NCI-H1105 treated with DMSO at 0.1 percent for 48 hours (cell line): ENCODE data around the gene PSAPL1.

Experiments
- DNase-seq: peaks from one replicate; lab custom pipeline; 2025; lab: John Stamatoyannopoulos, UW

Gene PSAPL1

DNA sequence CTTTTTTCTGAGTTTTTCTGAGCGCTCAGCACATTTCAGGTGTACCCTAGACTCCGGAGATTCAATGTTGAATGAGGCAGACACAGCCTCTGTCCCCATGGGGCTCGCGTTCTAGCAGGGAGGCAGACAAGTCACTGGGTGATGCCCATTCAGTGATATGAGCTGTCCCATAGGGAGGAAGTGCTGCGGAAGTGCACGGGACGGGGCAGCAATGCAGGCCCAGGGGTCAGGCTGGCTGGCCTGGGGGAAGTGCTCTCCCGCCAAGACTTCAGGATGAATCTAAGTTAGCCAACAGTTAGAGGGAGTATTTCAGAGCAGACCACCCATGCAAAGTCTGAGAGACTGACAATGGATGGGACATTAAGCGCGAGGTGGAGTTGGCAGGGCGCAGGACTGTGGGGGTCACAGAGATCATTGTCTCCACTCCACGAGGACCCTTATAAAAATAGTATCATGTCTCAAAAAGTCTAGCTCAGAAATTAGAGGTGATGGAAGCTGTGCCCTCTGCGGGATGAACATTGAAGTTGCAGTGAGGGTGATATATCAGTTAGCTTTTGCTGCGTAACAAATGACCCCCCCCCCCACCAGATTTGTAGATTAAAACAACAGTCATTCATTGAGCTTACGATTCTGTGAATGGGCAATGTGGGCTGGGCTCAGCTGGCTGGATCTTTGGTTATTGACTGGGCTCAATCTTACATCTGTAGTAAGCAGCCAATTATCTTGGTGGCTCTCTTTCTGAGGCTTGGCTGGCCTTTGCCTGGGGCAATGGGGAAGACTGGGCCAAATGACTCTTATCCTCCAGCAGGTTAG lies 16.4 kb downstream of the PSAPL1 start:
- DNase-seq = no peak

DNA sequence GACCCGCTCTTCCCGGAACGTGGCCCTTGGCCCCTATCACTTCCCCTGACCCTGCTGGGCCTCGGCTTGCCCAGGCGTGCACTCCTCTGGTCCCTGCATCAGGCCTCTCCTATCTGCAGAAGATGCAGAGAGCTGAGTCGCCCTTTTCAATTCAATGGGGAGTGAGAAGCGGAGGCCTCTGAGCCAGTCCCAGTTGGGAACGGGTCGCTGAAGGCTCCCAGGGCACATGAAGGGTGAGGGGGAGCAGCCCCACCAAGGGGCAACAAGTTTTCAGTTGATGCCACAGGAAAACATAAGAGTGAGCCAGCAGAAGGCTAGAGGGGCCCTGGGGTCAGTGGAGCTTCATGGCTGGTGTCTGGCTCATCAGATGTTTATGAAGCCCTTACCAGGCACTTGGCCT lies 17.1 kb downstream of the PSAPL1 start:
- no peak for DNase-seq

DNA sequence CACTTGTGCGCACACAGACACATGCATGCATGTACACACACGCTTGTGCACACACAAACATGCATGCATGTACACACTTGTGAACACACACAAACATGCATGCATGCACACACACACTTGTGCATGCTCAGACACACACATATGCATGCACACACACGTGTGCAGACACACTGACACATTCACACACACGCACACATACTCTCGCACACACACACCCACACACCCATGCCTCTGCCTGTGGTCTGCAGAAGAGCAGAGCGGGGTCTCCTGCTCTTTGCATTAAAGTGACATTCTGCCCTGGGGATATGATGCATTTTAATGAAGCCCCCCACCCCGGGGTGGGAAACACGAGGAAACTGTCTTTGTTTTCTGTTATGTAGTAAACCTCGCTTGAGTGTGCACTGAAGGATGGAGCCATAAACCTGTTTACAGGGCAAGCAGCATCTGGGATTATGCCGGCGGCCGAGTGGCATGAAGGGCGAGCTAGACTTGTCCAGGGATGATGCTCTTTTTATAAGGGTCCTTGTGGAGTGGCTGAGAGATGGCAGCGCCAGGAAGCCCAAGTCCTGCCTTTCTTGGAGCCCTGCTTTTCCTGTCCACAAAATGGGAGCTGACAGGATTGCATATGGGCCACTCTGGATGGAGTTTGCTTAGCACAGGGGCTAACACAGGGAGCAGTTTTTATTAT lies 17.8 kb downstream of the PSAPL1 start:
- DNase-seq = no peak

DNA sequence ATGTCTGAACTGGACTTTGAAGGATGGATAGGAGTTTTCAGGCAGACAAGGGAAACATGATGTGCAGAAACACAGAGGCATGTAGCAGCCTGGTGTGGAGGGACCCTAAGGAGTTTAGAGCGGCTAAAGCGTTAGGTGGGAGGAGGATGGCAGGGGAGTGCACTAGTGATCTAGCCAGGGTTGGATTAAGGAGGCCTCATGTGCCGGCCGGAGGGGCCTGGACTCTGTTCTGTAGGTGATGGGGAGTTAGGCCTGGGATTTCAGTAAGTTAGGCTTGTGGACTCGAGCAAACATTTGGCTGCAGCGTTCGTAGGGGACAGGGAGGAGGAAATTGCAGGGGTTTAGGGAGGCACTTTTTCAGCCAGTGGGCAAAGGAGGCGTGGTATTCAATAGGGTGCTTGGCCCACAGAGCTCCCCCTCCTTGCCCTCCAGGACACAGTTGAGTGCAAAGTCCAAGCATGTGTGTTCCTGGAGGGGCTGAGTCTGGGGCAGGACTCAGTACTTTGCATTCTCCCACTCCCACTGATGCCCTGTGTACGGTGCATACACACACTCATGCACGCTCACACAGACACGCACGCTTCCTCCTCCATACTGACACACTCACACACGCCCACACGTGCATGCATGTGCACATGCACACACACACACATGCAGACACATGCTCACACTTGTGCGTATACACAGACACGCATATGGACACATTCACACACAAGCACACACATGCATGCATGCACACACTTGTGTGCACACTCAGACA lies 18.6 kb downstream of the PSAPL1 start:
- DNase-seq = no peak

DNA sequence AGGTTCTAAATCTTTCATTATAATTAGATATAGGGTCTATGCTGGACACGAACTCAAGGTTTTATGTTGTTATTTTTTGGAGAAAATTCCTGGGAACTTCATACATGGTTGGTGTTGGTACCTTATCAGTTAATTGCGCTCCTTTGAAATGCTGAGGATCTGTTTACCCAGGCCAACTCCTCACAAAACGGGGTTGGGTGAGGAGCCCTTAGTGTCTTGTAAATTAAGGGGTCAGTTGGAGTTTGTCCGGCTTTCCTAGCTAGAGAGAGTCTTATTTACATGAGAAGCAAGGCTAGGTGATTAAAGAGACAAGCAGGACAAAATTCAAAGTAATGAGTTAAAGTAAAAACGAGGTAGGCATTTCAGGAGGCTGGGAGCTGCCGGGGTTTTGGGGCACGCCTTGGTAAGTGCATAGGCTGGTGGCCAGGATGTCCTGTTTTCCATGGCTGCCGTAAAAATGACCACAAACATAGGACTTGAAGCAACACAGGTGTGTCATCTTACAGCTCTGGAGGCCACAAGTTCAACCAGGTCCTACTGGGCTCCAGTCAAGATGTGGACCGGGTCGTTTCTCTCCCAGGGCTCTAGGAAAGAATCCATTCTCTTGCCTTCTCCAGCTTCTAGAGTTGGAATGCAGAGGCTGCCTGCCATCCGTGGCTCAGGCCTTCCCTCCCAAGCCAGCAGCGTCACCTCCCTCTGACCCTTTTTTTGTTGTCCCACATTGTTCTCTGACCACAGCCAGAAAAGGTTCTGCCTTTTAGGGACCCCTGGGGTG lies 19.8 kb downstream of the PSAPL1 start:
- DNase-seq = no peak

DNA sequence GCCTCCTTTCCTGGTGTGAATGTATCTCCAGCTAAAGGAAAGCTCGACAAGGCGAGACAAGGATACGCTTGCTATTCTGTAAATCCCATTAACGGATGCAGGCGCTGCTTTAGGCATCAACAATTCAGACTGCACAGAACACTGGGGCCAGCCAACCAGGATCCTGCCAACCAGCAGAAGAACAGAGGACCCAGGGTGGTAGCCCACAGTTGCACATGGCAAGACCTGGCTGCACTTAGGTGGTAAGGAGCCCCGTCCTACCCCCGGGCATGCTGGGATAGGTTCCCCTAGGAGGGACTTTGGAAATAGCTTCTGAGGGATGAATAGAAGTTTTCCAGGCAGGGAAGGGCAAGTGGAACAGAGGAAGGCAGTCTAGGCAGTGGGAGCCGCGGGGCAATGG lies 20.7 kb downstream of the PSAPL1 start:
- DNase-seq = no peak

DNA sequence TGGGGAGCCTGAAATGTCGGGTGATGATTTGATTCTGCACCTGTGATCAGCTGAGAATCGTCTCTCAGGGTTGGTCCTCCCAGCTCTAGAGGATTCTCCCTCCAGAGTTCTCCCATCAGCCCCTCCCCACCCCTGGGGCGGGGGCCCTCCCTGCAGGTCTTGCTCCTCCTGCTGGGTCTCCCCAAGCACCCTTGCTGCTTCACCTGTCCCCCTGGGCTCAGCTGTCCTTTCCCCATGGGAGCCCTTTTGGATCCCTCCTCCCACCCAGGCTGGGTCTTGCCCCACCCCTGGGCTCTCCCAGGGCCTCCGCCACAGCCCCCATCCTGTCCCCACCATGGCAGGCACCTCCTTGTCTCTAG lies 22.2 kb downstream of the PSAPL1 start:
- DNase-seq = no peak

DNA sequence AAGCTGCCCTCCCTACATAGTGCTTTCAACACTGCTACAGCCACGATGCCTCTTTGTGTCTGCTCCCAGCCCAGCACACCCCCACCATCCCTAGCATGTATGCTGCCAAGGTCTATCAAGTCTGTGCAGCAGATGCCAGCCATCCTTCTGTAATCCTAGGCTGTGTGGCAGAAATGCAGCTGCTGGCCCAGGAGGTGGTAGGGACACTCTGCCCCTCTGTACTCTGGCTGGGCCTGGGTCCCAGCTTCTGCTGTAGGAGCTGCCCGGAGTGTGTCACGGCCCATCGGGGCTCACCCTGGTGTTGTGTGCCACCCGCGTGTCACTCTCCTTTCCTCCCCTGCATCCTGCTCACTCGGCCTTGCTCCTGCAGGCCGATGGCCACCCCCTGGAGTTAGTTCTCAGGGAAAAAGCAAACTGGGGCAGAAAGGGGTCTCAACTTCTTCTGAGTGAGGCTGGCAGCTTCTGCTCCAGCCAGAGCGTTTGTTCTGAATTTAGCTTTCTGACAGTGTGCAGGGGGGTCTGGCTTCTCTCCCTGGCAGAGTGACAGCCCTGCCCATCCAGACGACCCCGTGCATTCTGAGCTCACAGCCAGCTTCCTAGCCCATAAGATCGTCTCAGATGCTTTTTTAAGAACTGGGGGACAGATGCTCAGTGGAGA lies 22.7 kb downstream of the PSAPL1 start:
- no peak for DNase-seq

DNA sequence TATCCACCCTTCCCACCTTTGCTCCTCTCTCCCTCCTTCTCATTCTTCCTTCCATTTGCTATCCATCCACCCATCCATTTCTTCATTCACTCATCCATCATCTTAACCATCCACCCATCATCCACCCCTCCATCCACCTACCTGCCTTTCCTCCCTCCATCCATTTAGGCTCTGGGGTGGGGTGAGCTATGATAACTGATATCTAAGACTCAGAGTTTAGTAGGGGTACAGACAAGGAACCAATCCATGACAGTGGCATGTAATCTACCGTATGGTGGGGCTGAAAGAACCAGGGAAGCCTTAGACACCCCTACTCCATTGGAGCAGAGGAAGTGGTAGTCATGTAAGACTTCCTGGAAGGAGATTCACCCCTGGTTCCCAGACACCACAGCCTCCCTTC lies 23.2 kb downstream of the PSAPL1 start:
- no peak for DNase-seq

DNA sequence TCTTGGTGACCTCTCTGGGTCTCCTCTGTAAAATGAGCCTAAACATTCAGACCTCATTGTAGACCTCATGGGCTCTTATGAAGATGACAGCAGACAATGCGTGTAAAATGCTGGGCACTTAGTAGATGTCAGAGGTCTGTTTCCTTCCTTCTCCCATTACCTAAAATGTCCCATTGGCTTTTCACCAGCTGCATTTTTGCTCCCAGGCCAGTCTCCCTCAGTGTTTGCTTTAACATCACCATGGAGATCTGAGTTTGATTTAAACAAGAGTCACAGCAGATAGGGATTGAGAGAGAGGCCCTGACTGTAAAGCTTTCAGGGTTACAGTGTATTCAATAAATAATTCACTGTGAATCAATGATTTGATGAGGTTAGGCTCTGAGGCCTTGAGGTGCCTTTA lies 24.3 kb downstream of the PSAPL1 start:
- no peak for DNase-seq

DNA sequence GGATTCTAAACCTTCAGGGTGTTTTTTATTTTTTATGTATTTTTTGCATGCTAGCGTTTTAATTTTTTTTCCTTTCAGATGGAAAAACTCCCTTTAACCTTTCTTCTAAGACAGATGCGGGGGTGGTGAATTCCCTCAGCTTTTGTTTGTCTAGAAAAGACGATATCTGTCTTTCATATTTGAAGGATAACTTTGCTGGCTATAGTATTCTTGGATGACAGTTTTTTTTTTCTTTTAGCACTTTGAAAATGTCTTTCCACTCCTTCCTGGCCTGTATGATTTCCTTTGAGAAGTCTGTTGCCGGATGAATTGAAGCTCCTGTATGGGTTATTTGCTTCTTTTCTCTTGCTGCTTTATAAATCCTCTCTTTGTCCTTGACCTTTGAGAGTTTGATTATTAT lies 26.6 kb downstream of the PSAPL1 start:
- DNase-seq = no peak

DNA sequence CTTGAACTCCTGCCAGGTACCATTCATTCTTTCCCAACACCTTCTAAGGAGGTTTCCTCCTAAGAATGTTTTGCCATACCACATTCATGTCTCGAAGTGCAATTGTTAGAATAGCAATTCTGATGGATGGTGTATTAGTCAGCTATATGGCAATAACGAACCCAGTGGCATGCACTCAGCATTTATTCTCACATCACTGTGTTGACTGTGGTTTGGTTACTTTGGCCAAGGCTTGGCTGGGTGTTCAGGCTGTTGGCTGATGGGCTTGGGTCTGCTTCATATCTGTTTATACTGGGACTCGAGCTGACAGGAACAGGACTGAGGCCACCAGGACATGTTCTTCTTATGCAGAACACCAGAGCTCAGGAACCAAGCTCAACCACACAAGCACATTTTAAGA lies 31.7 kb downstream of the PSAPL1 start:
- no peak for DNase-seq

DNA sequence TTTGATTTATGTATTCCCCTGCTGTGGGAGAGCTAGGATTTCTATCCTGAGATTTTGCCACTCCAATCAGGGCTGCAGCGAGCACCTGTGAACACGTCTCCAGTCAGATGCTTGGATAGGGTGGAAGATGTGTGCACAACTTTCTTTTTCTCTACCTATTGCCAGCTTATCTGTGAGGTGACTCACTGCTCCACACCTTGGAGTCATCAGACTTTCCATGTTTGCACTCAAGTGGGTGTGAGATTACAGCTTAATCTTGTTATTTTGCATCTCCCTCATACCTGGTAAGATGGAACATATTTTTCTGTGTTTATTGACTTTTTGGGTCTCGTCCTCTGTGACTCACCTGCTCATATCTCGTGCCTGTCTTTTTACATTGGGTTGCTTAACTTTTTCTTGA lies 32.2 kb downstream of the PSAPL1 start:
- no peak for DNase-seq

DNA sequence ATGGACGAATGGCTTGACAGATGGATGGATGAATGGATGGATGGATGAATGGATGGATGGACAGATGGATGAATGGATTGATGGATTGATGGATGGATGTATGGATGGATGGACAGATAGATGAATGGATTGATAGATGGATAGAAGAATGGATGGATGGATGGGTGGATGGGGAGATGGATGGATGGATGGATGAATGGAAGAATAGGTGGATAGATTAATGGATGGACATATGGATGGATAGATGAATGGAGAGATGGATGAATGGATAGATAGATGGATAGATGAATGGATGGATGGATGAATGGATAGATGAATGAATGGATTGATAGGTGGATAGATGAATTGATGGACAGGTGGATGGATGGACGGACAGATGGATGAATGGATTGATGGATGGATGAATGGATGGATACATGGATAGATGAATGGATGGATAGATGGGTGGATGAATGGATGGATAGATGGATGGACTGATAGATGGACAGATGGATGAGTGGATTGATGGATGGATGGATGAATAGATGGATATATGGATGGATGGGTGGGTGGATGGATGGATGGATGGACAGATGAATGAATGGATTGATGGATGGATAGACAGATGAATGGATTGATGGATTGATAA lies 33.9 kb downstream of the PSAPL1 start:
- DNase-seq = no peak

DNA sequence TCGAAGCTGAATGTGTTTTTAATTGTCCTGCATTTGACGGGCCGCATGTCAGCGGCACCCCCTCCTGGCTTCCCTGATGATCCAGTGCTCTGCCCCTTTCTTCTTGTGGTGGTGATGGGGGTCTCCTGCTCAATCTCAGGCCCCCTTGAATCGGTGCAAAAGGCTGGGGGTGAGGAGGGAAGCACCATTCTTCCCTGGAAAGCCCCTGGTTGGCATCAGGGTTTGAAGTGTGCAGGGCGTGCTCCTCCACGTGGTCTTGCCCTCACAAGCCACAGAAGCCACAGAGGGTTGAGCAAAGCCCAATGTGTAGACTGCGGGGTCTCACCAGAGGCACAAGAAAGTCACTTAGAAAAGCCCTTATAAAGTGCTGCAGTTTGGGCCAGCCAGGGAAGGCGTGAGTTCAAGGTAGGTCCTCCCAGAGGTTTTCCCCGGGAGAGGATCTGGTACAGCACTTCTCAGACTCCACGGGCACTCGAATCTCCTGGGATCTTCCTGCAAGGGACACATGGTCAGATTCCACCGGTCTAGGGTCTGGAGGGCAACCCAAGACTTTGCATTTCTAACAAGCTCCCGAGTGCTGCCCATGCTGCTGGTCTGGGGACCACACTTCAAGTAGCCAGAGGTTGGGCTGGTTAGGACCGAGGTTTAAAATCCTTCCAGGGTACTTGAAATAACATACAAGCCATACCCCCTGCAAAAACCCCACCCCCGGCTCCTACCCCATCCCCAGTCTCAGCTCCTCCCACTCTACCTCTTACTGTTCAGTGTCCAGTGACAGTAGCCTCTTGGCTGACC lies 35.1 kb downstream of the PSAPL1 start:
- no peak for DNase-seq

DNA sequence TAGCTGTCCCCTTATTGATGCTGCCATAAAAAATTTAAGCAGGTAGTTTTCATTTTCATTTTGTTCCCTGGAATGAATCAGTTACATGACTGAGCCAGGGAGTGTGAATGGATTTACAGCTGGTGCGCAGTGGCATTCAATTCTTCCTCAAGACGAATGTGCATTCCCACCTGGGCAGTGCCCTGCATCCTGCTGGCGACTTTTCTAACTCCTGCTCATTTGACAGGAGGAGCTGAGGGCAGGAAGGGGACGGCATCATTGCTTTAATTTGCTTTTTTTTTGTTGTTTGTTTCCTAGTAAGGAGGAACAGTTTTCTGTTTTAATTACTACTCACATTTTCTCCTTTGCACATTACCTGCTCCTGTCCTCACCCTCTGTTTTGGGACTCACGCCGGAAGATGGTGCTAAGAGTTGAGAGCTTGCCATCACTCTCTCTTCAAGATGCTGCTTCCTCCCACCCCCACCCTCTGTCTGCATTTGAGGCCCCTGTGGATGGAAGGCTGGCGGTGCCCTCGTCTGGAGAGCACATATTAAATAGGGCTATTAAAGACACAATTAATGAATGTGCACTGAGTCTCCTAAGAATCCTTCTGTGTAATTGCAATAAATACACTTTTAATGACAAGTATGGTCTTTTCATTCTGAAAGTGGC lies 35.8 kb downstream of the PSAPL1 start:
- peak; percentile 74 for DNase-seq

DNA sequence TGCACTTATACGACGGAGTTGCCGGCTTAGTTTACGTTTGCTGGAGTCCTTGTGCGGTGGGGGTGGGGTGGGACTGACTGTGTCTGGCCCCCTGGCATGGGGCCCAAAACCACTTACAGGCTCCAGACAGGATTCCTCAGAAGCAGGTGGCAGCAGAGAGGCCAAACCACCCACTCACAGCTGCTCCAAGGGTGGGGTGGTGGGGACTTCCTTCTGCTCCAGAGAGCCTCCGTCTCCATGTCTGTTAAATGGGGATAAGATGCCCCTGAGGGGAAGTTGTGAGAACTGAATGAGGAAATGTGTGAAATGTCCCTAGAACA lies 36.7 kb downstream of the PSAPL1 start:
- peak; percentile 92 for DNase-seq

DNA sequence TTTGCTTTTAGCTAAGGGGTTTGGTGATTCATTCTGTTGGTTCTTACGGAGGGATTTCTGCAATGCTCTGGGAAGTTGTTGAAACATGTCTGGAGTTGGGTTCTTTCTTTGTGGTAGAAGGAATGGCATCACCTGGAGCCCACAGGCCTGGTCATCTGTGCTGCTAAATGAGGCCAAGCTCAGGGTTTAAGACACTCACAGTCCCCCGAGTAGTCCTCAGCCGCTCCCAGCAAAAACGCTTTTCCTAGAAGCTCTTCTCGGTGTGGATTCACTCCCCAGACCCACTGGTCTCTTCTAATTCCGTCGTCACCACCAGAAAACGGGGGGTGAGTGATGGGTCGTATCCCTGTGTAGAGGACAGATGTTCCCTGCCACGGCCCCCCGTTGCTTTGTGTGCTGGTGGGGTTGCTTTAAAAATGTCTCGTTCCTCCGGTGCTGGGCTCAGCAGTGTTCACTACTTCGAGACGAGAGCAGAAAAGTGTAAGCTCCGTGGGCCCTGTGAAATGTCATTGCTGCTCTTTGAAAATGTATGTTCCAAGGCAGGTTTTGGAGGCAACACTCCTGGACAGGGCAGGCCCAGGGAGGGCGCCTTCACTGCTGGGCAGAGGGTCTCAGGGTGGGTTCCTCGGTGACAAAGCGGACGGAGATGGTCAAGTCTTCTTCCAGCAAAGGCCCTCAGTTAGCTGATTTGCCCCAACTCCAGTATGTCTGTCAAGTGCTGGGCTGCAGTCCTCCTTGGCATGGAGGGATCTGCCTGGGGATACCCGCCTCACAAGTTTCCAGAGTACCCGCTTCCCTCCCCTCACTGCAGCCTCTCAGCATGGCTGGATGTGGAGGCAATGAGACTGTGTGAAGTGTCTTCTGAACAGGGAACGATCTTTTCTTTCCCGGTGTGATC lies 37.3 kb downstream of the PSAPL1 start:
- no peak for DNase-seq
